HFF-Myc (cell line): Measurements from ENCODE around the gene TBXA2R.

ENCODE experiments used
- DNase-seq: peaks from one replicate; pipeline ENCODE4 v3.0.0-alpha.2; 2011; ENCODE audit warnings: low read depth; ENCODE audit errors: extremely low read depth
- H3K4me3 ChIP-seq: replicated peaks from 2 replicates; pipeline ENCODE4 v1.5.1; 2011; ENCODE audit warnings: low read depth, mild to moderate bottlenecking, control low read depth, low read length
- CTCF ChIP-seq: IDR thresholded peaks from 2 replicates; pipeline ENCODE4 v1.5.1; 2012; ENCODE audit warnings: mild to moderate bottlenecking, low read depth, low read length, control low read depth; ENCODE audit errors: missing control alignments

TBXA2R gene

DNA sequence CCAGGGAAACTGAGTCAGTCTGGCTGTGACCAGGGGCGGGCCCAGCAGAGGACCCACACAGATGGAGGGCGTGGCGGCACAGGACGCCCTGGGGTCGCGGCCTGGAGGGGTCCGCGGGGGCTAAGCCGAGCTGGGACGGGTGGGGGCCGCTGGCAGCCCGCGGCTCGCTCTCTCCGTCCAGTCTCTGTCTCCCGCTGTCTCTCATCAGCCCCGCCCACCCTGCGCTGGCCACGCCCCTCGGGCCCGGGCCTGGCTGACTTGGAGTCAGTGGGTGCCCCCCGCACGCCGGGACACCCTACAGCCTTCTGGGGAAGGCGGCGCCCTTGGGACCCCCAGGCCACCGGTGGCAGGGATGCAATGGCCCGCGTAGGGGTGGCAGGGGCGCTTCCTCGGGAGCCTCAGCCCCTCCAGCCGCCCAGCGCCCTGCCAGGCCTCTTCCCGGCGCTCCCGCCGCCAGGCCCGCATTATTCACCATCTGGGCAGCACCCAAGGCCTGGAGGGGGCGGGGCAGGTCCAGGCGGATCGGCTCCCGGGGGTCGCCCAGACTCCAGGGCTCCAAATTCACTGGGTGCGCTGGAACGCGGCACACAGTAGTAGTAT, at the start of gene TBXA2R:
TSS of gene TBXA2R (minus strand) at position 186 of the 600 bp plus-strand sequence. CDS start 6,241 bp downstream, outside the sequence.
- DNase-seq, result no peak
- peak within 1 kb of the TSS; percentile 37 for H3K4me3 ChIP-seq
- TF ChIP-seq CTCF, result no peak

- DNase-seq, result peak; percentile 64
- H3K4me3 ChIP-seq, result peak overlapping the region; percentile 24; the same call in 1 of the 2 replicates
- no peak for TF ChIP-seq CTCF
These were observed 49.5 kb upstream of the TBXA2R start for GRCh38 chr19:3656073-3656746.

DNA sequence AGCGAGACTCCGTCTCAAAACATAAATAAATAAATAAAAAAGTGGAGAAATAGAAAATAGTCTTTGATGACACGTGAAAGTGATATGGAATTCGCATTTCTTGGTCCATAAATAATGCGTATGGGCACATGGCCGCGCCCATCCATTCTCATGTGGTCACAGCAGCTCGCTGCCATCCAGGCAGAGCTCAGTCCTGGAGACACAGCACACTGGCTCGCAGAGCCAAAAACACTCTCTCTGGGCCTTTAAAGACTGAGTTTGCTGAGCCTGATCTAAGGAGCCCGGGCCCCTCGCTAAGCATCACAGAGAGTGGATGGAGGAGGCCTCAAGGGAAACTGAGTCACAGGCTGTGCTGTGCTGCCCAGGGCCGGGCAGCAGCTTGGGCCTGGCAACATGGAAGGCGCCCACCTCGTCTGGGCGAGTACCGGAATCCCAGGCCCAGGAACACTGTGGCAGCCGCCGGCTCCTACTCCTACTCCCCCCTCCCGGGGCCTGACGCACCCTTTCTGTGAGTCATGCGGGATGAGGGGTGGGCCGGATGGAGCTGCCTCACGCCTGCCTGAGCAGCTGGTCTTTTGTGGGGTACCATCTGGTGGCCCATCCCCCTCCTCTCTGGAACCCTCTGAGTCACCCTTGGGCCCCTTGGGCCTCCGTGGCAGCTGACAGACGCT, 48.9 kb upstream of the TBXA2R start:
- DNase-seq, result peak; percentile 94
- peak overlapping the region; percentile 24; the same call in 1 of the 2 replicates for H3K4me3 ChIP-seq
- TF ChIP-seq CTCF, result no peak

- DNase-seq, result no peak
- no peak overlapping the region for H3K4me3 ChIP-seq
- peak; percentile 31 for TF ChIP-seq CTCF
These were observed 47.3 kb upstream of the TBXA2R start for GRCh38 chr19:3653865-3654513.

- no peak overlapping the region for H3K4me3 ChIP-seq
- no peak for DNase-seq
- no peak for TF ChIP-seq CTCF
These were observed 46.6 kb upstream of the TBXA2R start for GRCh38 chr19:3653081-3653795.

DNA sequence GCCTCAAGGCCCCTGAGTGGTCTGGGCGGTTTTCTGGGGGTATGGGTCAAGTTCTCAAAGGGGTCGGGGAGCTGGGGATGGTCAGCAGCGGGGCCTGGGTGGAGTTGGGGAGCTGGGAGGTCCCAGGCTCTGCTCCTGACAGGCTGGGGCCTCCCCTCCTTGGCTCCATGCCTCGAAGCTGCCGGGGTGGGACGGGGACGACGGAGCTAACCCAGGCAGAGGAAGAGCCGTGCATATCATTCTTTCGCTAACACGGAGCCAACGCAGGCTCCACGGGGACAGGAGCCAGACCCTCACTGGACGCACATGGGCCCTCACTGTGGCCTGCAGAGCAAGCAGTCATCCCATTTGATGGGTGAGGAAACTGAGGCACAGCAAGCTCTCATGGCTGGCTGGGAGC, 45.7 kb upstream of the TBXA2R start:
- no peak overlapping the region for H3K4me3 ChIP-seq
- TF ChIP-seq CTCF, result no peak
- DNase-seq, result no peak
